Endodermal cell (in vitro differentiated cells): ENCODE data around the gene CASK. TPM values are rescaled to one million over a fixed set of nuclear protein-coding genes. Genes with fewer than 3 reads are reported as not detected.

ENCODE experiments used
- DNase-seq: peaks from one replicate; pipeline ENCODE4 v3.0.0-alpha.2; 2017
- H3K27ac ChIP-seq: 2 replicates; pipeline ENCODE4 v1.5.1; 2013; ENCODE audit warnings: mild to moderate bottlenecking, low read depth, low read length, moderate library complexity
- H3K27me3 ChIP-seq: 2 replicates; pipeline ENCODE4 v1.6.1; 2013; ENCODE audit warnings: mild to moderate bottlenecking, low read length, moderate library complexity; ENCODE audit not compliant: insufficient read depth, control insufficient read depth, poor library complexity, severe bottlenecking
- H3K36me3 ChIP-seq: 2 replicates; pipeline ENCODE4 v1.7.0; 2013; ENCODE audit warnings: mild to moderate bottlenecking, low read length, moderate library complexity; ENCODE audit not compliant: control insufficient read depth, insufficient read depth
- H3K4me1 ChIP-seq: one replicate; pipeline ENCODE4 v1.7.0; 2013; ENCODE audit warnings: low read length; ENCODE audit not compliant: control insufficient read depth, insufficient read depth
- H3K4me3 ChIP-seq: 2 replicates; pipeline ENCODE4 v1.5.1; 2013; ENCODE audit warnings: mild to moderate bottlenecking, low read length, moderate library complexity
- H3K9ac ChIP-seq: 2 replicates; pipeline ENCODE4 v1.6.1; 2013; ENCODE audit warnings: mild to moderate bottlenecking, low read length, moderate library complexity; ENCODE audit not compliant: poor library complexity, severe bottlenecking; ENCODE audit errors: extremely low read depth
- H3K9me3 ChIP-seq: 2 replicates; pipeline ENCODE4 v1.6.1; 2013; ENCODE audit warnings: mild to moderate bottlenecking, low read length, moderate library complexity; ENCODE audit not compliant: control insufficient read depth
- H3K27ac Mint-ChIP-seq: 2 replicates; pipeline ENCODE4 v1.8.0; 2020; ENCODE audit warnings: mixed read lengths
- H3K27me3 Mint-ChIP-seq: 2 replicates; pipeline ENCODE4 v1.8.0; 2021; ENCODE audit warnings: mild to moderate bottlenecking, mixed read lengths; ENCODE audit not compliant: insufficient read depth
- H3K36me3 Mint-ChIP-seq: 2 replicates; pipeline ENCODE4 v1.8.0; 2020; ENCODE audit warnings: low read depth, mixed read lengths
- H3K4me1 Mint-ChIP-seq: 2 replicates; pipeline ENCODE4 v1.8.0; 2020; ENCODE audit warnings: mixed read lengths
- H3K4me3 Mint-ChIP-seq: 2 replicates; pipeline ENCODE4 v1.8.0; 2020; ENCODE audit warnings: mild to moderate bottlenecking, moderate library complexity, mixed read lengths
- H3K9me3 Mint-ChIP-seq: 2 replicates; pipeline ENCODE4 v1.8.0; 2020; ENCODE audit warnings: mild to moderate bottlenecking, mixed read lengths
- CTCF ChIP-seq: fragments of 200-600 bp; sonication (generic); conservative IDR thresholded peaks from 2 replicates; pipeline ENCODE4 v1.5.0; 2021; ENCODE audit warnings: antibody characterized with exemption, mild to moderate bottlenecking
- WGBS, 2 experiments: methylation state at CpG; one replicate each; pipeline versions ENCODE4 v1.1.5 to v1.1.7; 2013; ENCODE audit warnings: missing lambda C conversion rate in 2 of 2, mixed read lengths in 1 of 2; ENCODE audit not compliant: insufficient coverage in 1 of 2, insufficient read length in 1 of 2; 5-methylcytosine and 5-hydroxymethylcytosine counted together
- total RNA-seq, 2 donors: library from RNA; stranded (reverse); fragmentation: NEBNext Ultra II Directional in 1 of 2; extraction: Animal tissue kit (Norgen Biotek cat#: 25700) in 1 of 2; gene quantifications; 2 replicates in 1 of 2; 3 replicates in 1 of 2; pipeline ENCODE4 v1.2.1, GENCODE V29; 2021

Gene CASK
- total RNA-seq, 2 donors from 2014 or later, result 79.1 to 87.1 TPM

GRCh38 chrX:41689711-41690110 lies 233.6 kb downstream of the CASK start:
- Histone ChIP-seq H3K9me3 (no peaks in the 10 kb centered on the region), H3K4me3 (no peak overlapping the region), H3K9ac (no peak overlapping the region), H3K27ac (no peak overlapping the region), H3K4me1 (no peaks in the 10 kb centered on the region), H3K36me3 (peaks cover 3% of the 10 kb centered on the region), H3K27me3 (no peaks in the 10 kb centered on the region)
- Mint-ChIP-seq H3K27ac (no peak overlapping the region), H3K9me3 (peaks cover 35% of the 10 kb centered on the region), H3K4me3 (no peak overlapping the region), H3K27me3 (no peaks in the 10 kb centered on the region), H3K36me3 (peaks cover 5% of the 10 kb centered on the region), H3K4me1 (peaks cover 3% of the 10 kb centered on the region)
- DNase-seq, result no peak
- no peak for TF ChIP-seq CTCF
- WGBS, 2 experiments, result 96% methylated on average over 3 of the region's 3 CpGs; no CpG with 5 or more reads in 1 of the 2 experiments

- no peaks in the 10 kb centered on the region for H3K4me1 ChIP-seq
- H3K9me3 ChIP-seq, result no peaks in the 10 kb centered on the region
- Mint-ChIP-seq H3K36me3 (peaks cover 5% of the 10 kb centered on the region), H3K27me3 (no peaks in the 10 kb centered on the region), H3K4me1 (peaks cover 3% of the 10 kb centered on the region), H3K4me3 (no peak within 1 kb of the TSS), H3K27ac (no peak within 1 kb of the TSS), H3K9me3 (peaks cover 35% of the 10 kb centered on the region)
- no peak within 1 kb of the TSS for H3K9ac ChIP-seq
- no peaks in the 10 kb centered on the region for H3K27me3 ChIP-seq
- H3K27ac ChIP-seq, result no peak within 1 kb of the TSS
- WGBS, 2 experiments, result 94 to 100% methylated on average over 4 to 7 of the region's 8 CpGs
- H3K36me3 ChIP-seq, result no peaks in the 10 kb centered on the region
- DNase-seq, result no peak
- no peak within 1 kb of the TSS for H3K4me3 ChIP-seq
- no peak for TF ChIP-seq CTCF
These were observed 234.5 kb downstream of the CASK start, which contains the start of gene GPR34 for GRCh38 chrX:41688835-41689234. Gene GPR34 (plus strand): TSS chrX:41688973. CDS start chrX:41695634, 6,661 bp downstream.

GRCh38 chrX:41688156-41688555 lies 235.2 kb downstream of the CASK start:
- H3K9me3 ChIP-seq, result no peaks in the 10 kb centered on the region
- Mint-ChIP-seq H3K4me3 (no peak overlapping the region), H3K27ac (no peak overlapping the region), H3K4me1 (peaks cover 3% of the 10 kb centered on the region), H3K9me3 (peaks cover 32% of the 10 kb centered on the region), H3K36me3 (peaks cover 5% of the 10 kb centered on the region), H3K27me3 (no peaks in the 10 kb centered on the region)
- WGBS, 2 experiments, result 100% methylated on average over 2 of the region's 2 CpGs; no CpG with 5 or more reads in 1 of the 2 experiments
- no peak overlapping the region for H3K27ac ChIP-seq
- H3K4me3 ChIP-seq, result no peak overlapping the region
- no peaks in the 10 kb centered on the region for H3K4me1 ChIP-seq
- no peak for TF ChIP-seq CTCF
- H3K36me3 ChIP-seq, result no peaks in the 10 kb centered on the region
- no peak overlapping the region for H3K9ac ChIP-seq
- H3K27me3 ChIP-seq, result no peaks in the 10 kb centered on the region
- no peak for DNase-seq
